Activated CD8-positive, alpha-beta T cell treated with anti-CD3 and anti-CD28 coated beads, Interleukin-2, amount 10 ng/mL, durations not matched to agents 7 days and 5 days (primary cell): ENCODE results near the gene ABCC5. TPM values are rescaled to one million over a fixed set of nuclear protein-coding genes. Genes with fewer than 3 reads are reported as not detected.

ENCODE experiments used
- ATAC-seq: fragments of 150-1000 bp; cut with Tn5 transposase; one replicate; pipeline ENCODE4 v1.10.0; 2021; ENCODE audit warnings: moderate library complexity
- CTCF ChIA-PET: fragments of 350-600 bp; sonication (Branson Sonifier 250); formaldehyde crosslinking; loops from one replicate; lab custom pipeline; 2021; ENCODE audit warnings: antibody characterized with exemption; lab: Charles Lee
- POLR2A ChIA-PET: fragments of 350-600 bp; sonication (Branson Sonifier 250); formaldehyde crosslinking; loops from one replicate; lab custom pipeline; 2021; ENCODE audit warnings: antibody characterized with exemption; lab: Charles Lee
- DNase-seq: peaks from one replicate; pipeline ENCODE4 v3.0.0-alpha.2; 2020
- H3K27ac Mint-ChIP-seq: one replicate; pipeline ENCODE4 v1.8.0; 2021; ENCODE audit warnings: mild to moderate bottlenecking, mixed read lengths
- H3K27me3 Mint-ChIP-seq: one replicate; pipeline ENCODE4 v1.8.0; 2021; ENCODE audit warnings: low read depth, mixed read lengths
- H3K36me3 Mint-ChIP-seq: one replicate; pipeline ENCODE4 v1.8.0; 2021; ENCODE audit warnings: low read depth, mixed read lengths
- H3K4me1 Mint-ChIP-seq: one replicate; pipeline ENCODE4 v1.8.0; 2021; ENCODE audit warnings: low read depth, mixed read lengths
- H3K4me3 Mint-ChIP-seq: one replicate; pipeline ENCODE4 v1.8.0; 2021; ENCODE audit warnings: mild to moderate bottlenecking, mixed read lengths
- H3K9me3 Mint-ChIP-seq: one replicate; pipeline ENCODE4 v1.8.0; 2022; ENCODE audit warnings: mixed read lengths; ENCODE audit not compliant: insufficient read depth
- total RNA-seq, 2 experiments: library from RNA; stranded (reverse); gene quantifications; one replicate each; pipeline ENCODE4 v1.2.3, GENCODE V29; 2021

Gene ABCC5
- total RNA-seq, 2 experiments from 2014 or later: 16.7 to 19.6 TPM

- H3K27ac Mint-ChIP-seq: no peak overlapping the region
- ATAC-seq (no peak), DNase-seq (no peak)
- POLR2A ChIA-PET: no interaction called here
- H3K4me3 Mint-ChIP-seq: no peak overlapping the region
- no peaks in the 10 kb centered on the region for H3K9me3 Mint-ChIP-seq
- H3K27me3 Mint-ChIP-seq: peaks cover 7% of the 10 kb centered on the region
- peaks cover 2% of the 10 kb centered on the region for H3K4me1 Mint-ChIP-seq
- no peaks in the 10 kb centered on the region for H3K36me3 Mint-ChIP-seq
- CTCF ChIA-PET: interaction anchor here (0.8 to 4.5 kb wide), 8 partner anchors 12 to 353 kb away, joined by 3 to 29 read pairs (median 8); partner anchors contain the start of genes ABCC5, EEF1AKMT4 and PARL
These were observed 120.1 kb downstream of the ABCC5 start for GRCh38 chr3:183897606-183898005.

- Mint-ChIP-seq H3K27me3 (peaks cover 7% of the 10 kb centered on the region), H3K4me1 (peaks cover 2% of the 10 kb centered on the region), H3K36me3 (no peaks in the 10 kb centered on the region), H3K9me3 (no peaks in the 10 kb centered on the region), H3K4me3 (no peak overlapping the region), H3K27ac (no peak overlapping the region)
- ATAC-seq (no peak), DNase-seq (no peak)
- ChIA-PET CTCF (interaction anchor here (0.9 to 4.5 kb wide), 10 partner anchors 11 to 427 kb away, joined by 3 to 29 read pairs (median 4); partner anchors contain the start of genes ABCC5, EEF1AKMT4 and PARL), POLR2A (interaction anchor here (1.0 kb wide), 1 partner anchor 12 kb away, joined by 3 read pairs; the partner anchor contains the start of gene PARL)
These were observed 121.1 kb downstream of the ABCC5 start for GRCh38 chr3:183896610-183897009.

GRCh38 chr3:183896184-183896583 lies 121.5 kb downstream of the ABCC5 start:
- Mint-ChIP-seq H3K27ac (no peak overlapping the region), H3K4me1 (peaks cover 2% of the 10 kb centered on the region), H3K4me3 (no peak overlapping the region), H3K36me3 (no peaks in the 10 kb centered on the region), H3K27me3 (peaks cover 7% of the 10 kb centered on the region), H3K9me3 (no peaks in the 10 kb centered on the region)
- ChIA-PET CTCF (interaction anchor here (0.6 to 4.5 kb wide), 27 partner anchors 9 to 476 kb away, joined by 3 to 29 read pairs (median 4); partner anchors contain the start of genes ABCC5, DVL3, EEF1AKMT4 and EIF2B5), POLR2A (interaction anchor here (1.0 kb wide), 1 partner anchor 11 kb away, joined by 3 read pairs; the partner anchor contains the start of gene PARL)
- DNase-seq (no peak), ATAC-seq (no peak)

GRCh38 chr3:183895774-183896173 lies 121.9 kb downstream of the ABCC5 start:
- Mint-ChIP-seq H3K4me1 (peaks cover 2% of the 10 kb centered on the region), H3K27ac (no peak overlapping the region), H3K4me3 (no peak overlapping the region), H3K36me3 (no peaks in the 10 kb centered on the region), H3K27me3 (peaks cover 7% of the 10 kb centered on the region), H3K9me3 (no peaks in the 10 kb centered on the region)
- ChIA-PET POLR2A (interaction anchor here (1.0 kb wide), 1 partner anchor 11 kb away, joined by 3 read pairs; the partner anchor contains the start of gene PARL), CTCF (interaction anchor here (0.5 to 4.5 kb wide), 32 partner anchors 9 to 517 kb away, joined by 3 to 29 read pairs (median 4); partner anchors contain the start of genes ABCC5, DVL3, EEF1AKMT4 and EIF2B5)
- DNase-seq (no peak), ATAC-seq (no peak)

- CTCF ChIA-PET: interaction anchor here (0.5 to 4.5 kb wide), 31 partner anchors 10 to 517 kb away, joined by 3 to 29 read pairs (median 4); partner anchors contain the start of genes ABCC5, DVL3, EEF1AKMT4 and EIF2B5
- peak; percentile 62 for ATAC-seq
- Mint-ChIP-seq H3K9me3 (no peaks in the 10 kb centered on the region), H3K27ac (no peak overlapping the region), H3K4me1 (peaks cover 2% of the 10 kb centered on the region), H3K36me3 (no peaks in the 10 kb centered on the region), H3K4me3 (no peak overlapping the region), H3K27me3 (peaks cover 7% of the 10 kb centered on the region)
- peak; percentile 56 for DNase-seq
- POLR2A ChIA-PET: no interaction called here
These were observed 122.4 kb downstream of the ABCC5 start for GRCh38 chr3:183895296-183895695.

GRCh38 chr3:183892610-183893214 lies 125.0 kb downstream of the ABCC5 start:
- Mint-ChIP-seq H3K27ac (no peak overlapping the region), H3K4me3 (no peak overlapping the region), H3K27me3 (peaks cover 7% of the 10 kb centered on the region), H3K36me3 (no peaks in the 10 kb centered on the region), H3K4me1 (peaks cover 2% of the 10 kb centered on the region), H3K9me3 (no peaks in the 10 kb centered on the region)
- CTCF ChIA-PET: interaction anchor here (1.0 to 1.4 kb wide), 2 partner anchors 8 to 253 kb away, joined by 3 read pairs; no protein-coding TSS in a partner anchor
- DNase-seq (no peak), ATAC-seq (no peak)
- POLR2A ChIA-PET: interaction anchor here (0.9 kb wide), 1 partner anchor 8 kb away, joined by 3 read pairs; the partner anchor contains the start of gene PARL

GRCh38 chr3:183885766-183886165 lies 131.9 kb downstream of the ABCC5 start:
- peak overlapping the region; percentile 60 for H3K27ac Mint-ChIP-seq
- H3K4me3 Mint-ChIP-seq: peak overlapping the region; percentile 29
- ATAC-seq (no peak), DNase-seq (no peak)
- H3K36me3 Mint-ChIP-seq: peaks cover 4% of the 10 kb centered on the region
- CTCF ChIA-PET: interaction anchor here (0.9 to 2.9 kb wide), 9 partner anchors 11 to 455 kb away, joined by 3 to 29 read pairs (median 5); partner anchors contain the start of gene EIF2B5
- POLR2A ChIA-PET: no interaction called here
- peaks cover 3% of the 10 kb centered on the region for H3K27me3 Mint-ChIP-seq
- no peaks in the 10 kb centered on the region for H3K9me3 Mint-ChIP-seq
- H3K4me1 Mint-ChIP-seq: peaks cover 28% of the 10 kb centered on the region

- DNase-seq (peak; percentile 97), ATAC-seq (peak; percentile 100)
- Mint-ChIP-seq H3K27ac (peak within 1 kb of the TSS; percentile 94), H3K27me3 (peaks cover under 1% of the 10 kb centered on the region), H3K4me3 (peak within 1 kb of the TSS; percentile 97), H3K36me3 (peaks cover 6% of the 10 kb centered on the region), H3K4me1 (peaks cover 28% of the 10 kb centered on the region), H3K9me3 (no peaks in the 10 kb centered on the region)
- ChIA-PET POLR2A (interaction anchor here (0.6 to 1.3 kb wide), 8 partner anchors 9 to 437 kb away, joined by 3 to 7 read pairs (median 3); no protein-coding TSS in a partner anchor), CTCF (interaction anchor here (0.6 to 2.9 kb wide), 46 partner anchors 9 to 565 kb away, joined by 3 to 29 read pairs (median 3); partner anchors contain the start of genes ABCC5, EEF1AKMT4, EIF2B5 and KLHL24)
These were observed 133.0 kb downstream of the ABCC5 start, which contains the start of gene PARL for GRCh38 chr3:183884427-183885296. Gene PARL (minus strand): TSS chr3:183884880. CDS start chr3:183884846, 34 bp downstream.

GRCh38 chr3:183884097-183884426 lies 133.6 kb downstream of the ABCC5 start:
- Mint-ChIP-seq H3K27ac (peak overlapping the region; percentile 94), H3K4me1 (peaks cover 28% of the 10 kb centered on the region), H3K36me3 (peaks cover 8% of the 10 kb centered on the region), H3K9me3 (no peaks in the 10 kb centered on the region), H3K4me3 (peak overlapping the region; percentile 97), H3K27me3 (no peaks in the 10 kb centered on the region)
- ATAC-seq (peak; percentile 18), DNase-seq (no peak)
- POLR2A ChIA-PET: interaction anchor here (0.6 to 1.3 kb wide), 5 partner anchors 12 to 437 kb away, joined by 3 to 7 read pairs (median 3); no protein-coding TSS in a partner anchor
- CTCF ChIA-PET: interaction anchor here (0.6 to 2.9 kb wide), 38 partner anchors 10 to 565 kb away, joined by 3 to 29 read pairs (median 3); partner anchors contain the start of genes ABCC5, EEF1AKMT4, KLHL24 and MAP6D1

GRCh38 chr3:183883291-183884096 lies 134.2 kb downstream of the ABCC5 start:
- Mint-ChIP-seq H3K9me3 (no peaks in the 10 kb centered on the region), H3K4me1 (peaks cover 28% of the 10 kb centered on the region), H3K36me3 (peaks cover 11% of the 10 kb centered on the region), H3K4me3 (peak overlapping the region; percentile 97), H3K27me3 (no peaks in the 10 kb centered on the region), H3K27ac (peak overlapping the region; percentile 94)
- POLR2A ChIA-PET: no interaction called here
- CTCF ChIA-PET: interaction anchor here (0.8 to 2.9 kb wide), 23 partner anchors 9 to 501 kb away, joined by 3 to 29 read pairs (median 5); partner anchors contain the start of genes ABCC5, EEF1AKMT4, KLHL24 and MAP6D1
- DNase-seq (no peak), ATAC-seq (no peak)
